Activated CD8-positive, alpha-beta memory T cell treated with anti-CD3 and anti-CD28 coated beads for 4 hours (primary cell): ENCODE measurements around the gene RAB27B.
A peak's percentile ranks its signal among the peaks of the same experiment; 100 is the strongest.
"Not testable (repeated sequence)": the region's sequence is repeated elsewhere in the genome, so short reads cannot be mapped to it uniquely, and the experiment has no call there.

Experiments
- DNase-seq, 2 donors: peaks; one replicate each; pipeline ENCODE4 v3.0.0-alpha.2; 2020; ENCODE audit warnings: low read depth in 2 of 2

RAB27B gene, protein sequence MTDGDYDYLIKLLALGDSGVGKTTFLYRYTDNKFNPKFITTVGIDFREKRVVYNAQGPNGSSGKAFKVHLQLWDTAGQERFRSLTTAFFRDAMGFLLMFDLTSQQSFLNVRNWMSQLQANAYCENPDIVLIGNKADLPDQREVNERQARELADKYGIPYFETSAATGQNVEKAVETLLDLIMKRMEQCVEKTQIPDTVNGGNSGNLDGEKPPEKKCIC

DNA sequence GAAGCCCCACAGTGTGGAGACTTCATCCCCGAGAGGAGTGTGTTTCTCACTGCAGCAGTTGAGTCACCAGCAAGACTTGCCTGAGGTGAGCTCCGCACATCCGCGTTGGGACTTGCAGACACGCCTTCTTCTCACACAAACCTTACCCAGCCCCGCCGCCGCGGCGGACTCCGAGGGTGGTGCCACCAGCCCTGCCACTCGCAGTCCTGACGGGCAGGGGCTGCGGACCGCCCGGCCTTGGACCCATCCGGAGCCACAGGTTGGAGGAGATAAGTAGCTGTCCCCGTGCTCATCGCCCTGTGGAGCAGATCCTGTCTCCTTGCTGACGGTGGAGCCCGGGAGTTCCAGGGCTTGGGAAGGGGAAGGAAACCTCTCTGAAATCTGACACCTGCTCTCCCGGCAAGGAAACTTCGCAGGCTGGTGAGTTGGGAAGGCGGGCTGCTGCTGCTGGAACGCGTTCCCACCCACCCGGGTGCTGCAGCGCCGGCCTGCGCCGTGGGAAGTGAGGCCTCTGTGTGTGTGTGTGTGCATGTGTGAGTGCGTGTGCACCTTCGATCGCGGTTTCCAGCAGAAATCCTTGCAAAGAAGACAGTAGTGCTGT is at the start of gene RAB27B:
TSS of gene RAB27B (plus strand) at position 197 of the 601 bp plus-strand sequence. CDS start 49,109 bp downstream, outside the sequence.
- peak; percentile 22 to 48 for DNase-seq

DNA sequence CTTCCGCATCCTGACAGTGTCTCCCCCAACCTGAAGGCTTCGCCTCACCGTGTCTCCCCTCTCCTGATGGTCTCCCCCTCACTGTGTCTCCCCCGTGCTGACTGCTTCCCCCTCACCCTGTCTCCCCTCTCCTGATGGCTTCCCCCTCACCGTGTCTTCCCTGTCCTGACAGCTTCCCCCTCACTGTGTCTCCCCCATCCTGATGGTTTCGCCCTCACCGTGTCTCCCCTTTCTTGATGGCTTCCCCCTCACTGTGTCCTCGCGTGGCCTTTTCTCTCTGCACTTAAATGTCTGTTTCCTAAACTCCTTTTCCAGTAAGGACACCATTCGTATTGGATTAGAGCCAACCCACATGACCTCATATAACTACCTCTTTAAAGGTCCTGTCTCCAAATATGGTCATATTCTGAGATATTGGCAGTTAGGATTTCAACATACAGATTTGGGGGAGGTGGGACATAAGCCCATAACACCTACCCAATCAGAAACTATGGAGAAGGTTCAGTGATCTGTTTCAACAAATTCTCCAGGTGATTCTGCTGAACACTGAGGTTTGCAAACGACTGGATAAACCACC is 47.9 kb upstream of the RAB27B start:
- no peak for DNase-seq

DNA sequence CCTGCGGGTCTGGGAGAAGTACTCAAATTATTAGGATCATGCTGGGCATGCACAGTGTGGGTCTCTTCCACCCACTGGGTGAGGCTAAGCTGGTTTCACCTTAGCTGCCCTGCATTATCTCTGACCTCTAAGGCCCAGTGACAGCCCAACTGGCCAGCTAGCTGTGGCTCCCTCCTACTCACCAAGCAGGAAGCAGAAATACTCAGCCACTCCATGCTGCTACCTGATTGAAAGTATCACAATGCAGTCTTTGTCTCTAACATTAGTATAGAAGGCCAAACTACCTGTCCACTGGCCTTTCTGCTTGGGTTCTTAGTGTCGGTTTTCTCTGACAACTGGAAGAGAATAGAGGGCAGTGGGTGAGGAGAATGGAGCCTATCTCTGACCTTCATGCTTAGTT is 47.3 kb upstream of the RAB27B start:
- DNase-seq, result no peak

DNA sequence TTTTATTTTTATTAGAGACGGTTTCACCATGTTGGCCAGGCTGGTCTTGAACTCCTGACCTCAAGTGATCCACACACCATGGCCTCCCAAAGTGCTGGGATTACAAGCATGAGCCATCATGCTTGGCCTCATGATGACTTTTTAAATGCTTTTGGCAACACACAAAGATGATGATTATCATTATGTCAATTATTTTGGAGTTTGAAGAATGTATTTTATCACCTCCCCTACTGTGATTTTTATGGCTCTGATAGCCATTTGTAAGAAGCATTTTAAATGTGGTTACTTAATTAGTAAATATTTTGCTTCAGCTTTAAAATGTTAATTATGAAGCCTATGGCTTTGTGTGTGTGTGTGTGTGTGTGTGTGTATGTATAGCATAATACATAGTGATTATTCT is 45.1 kb upstream of the RAB27B start:
- no peak for DNase-seq

DNA sequence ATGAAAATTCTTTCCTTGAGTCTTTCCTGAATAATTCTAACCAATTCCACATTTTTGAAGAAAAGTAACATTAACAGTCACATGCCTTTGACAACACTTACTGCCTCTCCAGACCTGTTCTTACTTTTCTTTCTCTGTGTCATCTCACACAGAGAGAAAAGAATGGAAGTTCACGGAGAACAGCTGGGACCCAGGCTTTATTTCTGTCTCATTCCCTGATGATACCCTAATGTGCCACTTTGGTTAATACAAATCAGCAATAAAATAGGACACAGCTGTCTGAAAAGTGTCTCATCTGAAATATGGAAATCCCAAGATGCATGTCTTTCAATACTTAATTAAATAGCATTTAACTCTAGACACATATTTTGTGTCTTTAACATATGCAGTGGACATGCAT is 42.1 kb upstream of the RAB27B start:
- DNase-seq, result no peak

DNA sequence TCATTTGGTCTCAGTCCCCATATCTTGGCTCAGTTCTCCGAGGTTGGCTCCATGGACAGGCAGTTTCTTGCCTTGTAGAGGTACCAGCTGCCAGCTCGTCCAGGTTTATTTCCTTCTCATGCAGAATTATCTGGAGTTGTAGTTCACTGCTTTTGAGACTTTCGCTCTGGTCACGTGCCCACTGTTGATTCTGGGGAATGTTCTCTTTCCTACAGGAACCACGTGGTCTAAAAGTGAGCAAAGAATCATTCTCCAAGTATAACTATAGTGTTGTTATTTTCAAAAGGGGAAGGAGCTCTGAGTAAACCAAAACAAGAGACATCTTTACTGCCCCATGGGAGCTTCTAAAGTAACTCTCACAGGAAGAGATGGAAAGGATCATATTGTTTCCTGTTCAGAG is 41.2 kb upstream of the RAB27B start:
- DNase-seq, result no peak

DNA sequence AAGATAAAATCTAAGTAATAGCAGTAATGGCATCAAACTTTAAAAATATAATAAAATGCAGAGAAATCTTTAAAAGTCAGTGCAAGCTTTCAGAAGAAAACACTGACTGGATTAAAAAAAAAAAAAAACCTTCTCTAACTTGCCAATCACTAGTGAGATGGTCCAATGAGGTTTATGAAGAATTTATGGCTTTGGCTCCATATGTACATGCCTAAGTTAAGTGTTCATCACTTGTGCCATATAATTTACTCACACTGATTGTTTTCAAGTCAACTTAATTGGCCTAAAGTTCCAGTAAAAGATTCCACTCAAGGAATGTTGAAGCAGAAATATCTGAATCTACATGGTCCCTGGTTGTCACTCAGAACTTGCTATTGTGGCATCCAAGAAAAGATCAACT is 40.7 kb upstream of the RAB27B start:
- DNase-seq, result no peak

DNA sequence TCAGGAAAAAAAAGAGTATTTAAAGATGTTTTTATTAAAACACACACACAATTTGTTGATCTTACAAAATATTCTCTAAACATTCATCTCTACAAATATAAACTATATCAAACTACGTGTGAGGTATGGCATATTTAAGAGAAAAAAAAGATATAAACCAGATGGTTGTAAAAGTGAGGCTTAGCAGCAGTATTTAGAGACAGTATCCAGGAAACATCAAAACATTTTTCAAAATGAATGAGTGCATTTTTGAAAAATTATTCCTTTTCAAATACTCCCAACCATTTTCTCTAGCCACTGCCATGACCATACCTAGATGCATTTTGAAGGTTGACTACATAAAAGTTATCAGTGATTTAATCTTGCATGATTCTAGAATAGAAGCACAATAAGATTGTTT is 38.2 kb upstream of the RAB27B start:
- DNase-seq, result no peak

DNA sequence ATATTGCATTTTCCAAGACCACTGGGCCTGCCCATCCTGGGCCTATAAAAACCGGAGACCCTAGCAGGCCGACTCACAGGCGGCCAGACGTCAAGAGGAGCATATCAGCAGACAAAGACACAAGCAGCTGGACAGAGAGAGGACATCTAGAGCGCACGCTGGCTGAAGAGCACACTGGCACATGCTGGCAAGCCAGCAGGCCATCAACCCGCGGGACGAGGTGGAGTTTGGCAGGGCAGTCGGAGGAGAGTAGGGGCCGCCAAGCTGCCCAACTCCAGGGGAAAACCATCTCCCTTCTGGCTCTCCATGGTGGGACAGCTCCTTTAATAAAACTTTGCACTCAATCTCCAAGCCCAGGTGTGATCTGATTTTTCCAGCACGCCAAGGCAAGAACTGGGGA is 36.6 kb upstream of the RAB27B start:
- no peak for DNase-seq

DNA sequence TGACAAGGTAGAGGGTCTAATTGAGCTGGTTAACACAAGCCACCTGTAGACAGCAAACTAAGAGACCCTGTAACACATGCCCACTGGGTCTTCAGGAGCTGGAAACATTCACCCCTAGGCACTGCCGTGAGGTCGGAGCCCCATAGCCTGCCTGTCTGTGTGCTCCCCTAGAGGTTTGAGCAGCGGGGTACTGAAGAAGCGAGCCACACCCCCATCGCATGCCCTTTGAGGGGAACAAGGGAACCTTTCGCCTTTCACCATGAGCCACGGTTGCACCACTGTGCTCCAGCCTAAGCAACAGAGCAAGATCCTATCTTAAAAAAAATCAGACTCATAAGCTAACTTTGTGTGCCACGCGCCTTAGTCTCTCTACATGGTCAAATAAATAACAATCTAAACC is 36.2 kb upstream of the RAB27B start:
- DNase-seq, result no peak

DNA sequence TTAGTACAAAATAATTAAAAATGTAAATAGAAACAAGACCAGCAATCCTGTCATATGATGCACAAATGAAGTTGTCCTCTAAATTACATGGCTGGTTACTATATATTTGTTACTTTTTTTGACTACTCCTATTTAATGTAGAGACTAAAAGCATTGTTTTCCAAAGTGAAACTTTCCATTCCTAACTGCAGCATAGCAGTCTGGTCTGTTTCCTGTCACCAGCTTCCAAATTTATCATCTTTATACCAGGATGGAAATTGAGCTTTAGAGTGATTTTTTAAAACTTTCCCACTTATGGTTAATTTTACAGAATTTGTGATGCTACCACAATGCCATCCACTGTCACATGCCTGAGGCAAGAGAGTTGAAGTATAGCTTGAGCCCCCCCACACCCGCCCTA is 33.5 kb upstream of the RAB27B start:
- no peak for DNase-seq

DNA sequence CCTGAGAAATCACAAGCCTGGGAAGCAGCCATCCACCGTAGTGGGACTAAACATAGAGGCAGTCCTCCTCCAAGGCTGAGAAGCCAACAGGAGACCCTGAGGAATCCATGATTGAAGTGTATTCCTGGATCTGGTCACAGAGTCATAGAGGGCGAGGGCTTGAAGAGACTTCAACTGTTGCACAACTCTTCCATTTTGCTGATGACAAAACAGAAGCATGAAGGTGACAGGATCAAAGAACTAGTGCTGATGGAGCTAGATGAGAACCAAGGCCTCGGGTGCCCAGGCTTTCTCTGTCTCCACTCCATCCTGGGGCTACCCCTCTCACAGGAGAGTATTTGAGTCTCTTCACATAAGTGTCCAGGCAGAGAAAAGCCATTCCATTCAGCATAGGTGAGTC is 30.1 kb upstream of the RAB27B start:
- DNase-seq, result no peak

DNA sequence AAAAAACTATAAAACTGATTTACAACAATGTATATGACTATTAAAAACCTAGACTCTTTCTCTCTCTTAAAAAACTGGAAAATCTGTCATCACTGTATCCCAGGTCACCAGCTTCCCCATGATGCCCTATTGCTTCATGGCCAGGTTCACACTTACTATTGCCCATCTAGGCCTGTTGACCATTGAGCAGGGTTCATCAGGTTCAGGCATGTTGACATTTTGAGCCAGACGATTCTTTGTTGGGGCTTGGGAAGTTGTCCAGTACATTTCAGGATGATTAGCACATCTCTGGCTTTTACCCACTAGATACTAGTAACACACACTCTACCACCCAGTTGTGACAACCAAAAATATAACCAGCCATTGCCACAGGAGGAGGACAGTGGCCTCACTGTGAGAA is 26.9 kb upstream of the RAB27B start:
- DNase-seq, result no peak

DNA sequence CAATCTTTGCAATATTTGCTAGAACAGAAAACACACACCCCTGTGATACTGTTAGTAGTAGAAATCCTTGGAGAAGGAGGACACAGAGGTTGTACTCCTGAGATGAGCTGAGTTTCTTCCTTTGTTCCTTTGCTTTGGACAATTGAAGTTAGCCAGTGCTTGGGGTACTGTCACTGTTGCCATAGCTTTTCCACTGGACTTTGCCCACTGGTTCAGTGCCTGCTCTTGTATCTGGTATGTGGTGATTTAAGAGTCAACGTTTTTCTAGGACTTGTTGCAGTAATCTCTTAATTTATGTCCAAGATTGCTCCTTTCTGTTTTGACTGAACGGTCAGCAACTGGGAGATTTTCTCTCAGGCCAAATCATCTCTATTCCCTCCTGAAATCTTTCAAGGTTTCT is 26.1 kb upstream of the RAB27B start:
- no peak for DNase-seq

DNA sequence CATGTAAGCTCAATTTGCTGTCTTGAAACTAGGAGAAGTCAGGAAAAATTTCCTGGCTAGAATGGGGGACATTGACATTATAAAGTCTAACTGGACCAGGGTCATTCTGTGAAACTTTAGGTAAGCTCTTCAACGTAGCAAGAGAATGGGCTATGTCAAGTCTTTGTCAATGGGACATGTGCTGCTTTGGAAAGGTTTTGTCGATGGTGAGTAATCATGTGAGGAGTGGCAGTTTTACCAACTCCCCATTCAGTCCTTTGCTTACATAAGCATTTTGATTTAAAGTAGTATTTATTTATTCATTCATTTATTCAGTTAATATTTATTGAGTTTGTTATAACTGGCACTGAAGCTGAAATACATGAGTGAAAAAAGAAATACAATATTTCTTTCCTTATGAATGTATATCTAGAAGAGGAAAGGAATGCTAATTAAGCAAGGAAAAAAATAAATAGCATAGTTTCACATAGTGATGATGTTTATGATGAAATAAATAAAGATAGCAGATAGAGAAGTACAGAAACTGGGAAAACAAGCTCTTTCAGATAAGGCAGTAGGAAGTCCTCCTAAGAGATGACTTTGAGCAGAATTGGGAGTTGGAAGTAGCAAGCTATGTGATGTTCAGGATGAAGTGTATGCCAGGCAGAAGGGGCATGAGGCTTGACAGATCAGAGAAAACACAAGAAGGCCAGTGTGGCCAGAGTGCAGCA is 25.4 kb upstream of the RAB27B start:
- DNase-seq, result no peak

DNA sequence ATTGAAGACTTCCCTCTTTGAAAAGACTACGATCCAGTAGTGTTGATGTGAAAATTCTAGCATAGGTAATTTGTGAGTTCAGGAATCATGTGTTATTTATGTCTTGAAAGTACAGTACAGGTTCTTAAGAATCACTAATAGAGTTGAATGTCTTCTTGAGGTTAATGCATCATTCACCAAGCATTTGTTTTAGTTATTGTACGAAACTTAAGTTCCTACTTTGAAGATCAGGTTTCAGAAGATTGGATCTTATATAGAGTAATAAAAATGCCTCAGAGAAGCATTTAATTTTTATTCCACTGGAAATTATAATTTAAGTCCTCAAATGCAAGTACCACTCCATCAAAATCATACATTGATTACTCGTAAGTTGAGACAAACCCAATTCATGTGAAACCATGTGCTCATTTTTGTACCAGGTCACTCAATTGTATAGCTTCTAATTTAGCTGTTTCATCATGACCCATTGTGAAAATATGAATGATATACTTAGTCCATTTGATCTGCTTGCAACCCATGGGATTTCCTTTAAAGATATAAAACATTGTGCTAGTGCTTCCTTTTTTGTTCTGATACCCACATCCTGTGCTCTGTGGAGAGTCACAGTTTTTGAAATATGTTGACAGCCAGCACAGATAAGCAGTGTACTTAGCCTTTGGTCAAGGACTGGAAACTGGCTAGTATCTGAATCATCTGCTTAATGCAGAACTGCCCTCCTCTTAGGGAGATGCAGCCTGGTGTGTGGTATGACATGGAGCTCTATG is 22.5 kb upstream of the RAB27B start:
- DNase-seq, result no peak

DNA sequence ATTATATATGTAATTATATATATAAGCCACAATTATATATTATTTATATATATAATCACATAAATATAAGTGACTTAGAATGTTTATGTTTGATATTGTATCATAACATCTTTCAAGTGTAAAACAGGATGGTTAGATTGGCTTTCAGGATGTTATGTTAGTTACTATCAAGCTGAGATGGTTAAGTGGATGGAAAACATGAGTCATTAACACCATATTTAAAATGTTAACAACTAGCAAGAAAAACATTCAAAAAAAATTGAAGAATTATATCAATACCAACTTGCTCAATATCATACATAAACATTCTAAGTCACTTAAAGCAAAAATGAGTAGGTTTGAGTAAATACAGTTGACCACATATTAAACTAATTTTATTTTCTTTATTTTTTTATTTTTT is 21.8 kb upstream of the RAB27B start:
- DNase-seq, result no peak

DNA sequence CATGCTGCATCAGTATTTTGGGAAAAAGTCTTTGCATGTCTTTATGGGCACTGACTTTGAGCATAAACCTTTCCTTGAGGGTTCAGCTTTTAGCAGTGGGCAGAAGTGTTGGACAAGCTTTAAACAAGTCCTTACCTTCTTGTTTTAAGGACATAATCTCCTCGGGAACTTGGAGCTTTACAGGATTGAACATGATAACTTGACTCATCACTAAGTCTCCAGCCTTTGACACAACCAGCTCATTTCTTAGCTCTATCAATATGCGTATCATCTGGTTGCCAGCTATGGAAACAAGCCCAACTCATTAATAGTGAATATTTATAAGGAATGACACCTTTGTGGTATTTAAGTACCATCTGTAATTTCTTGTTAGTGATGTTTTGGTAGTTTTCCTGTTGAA is 21.0 kb upstream of the RAB27B start:
- no peak for DNase-seq

DNA sequence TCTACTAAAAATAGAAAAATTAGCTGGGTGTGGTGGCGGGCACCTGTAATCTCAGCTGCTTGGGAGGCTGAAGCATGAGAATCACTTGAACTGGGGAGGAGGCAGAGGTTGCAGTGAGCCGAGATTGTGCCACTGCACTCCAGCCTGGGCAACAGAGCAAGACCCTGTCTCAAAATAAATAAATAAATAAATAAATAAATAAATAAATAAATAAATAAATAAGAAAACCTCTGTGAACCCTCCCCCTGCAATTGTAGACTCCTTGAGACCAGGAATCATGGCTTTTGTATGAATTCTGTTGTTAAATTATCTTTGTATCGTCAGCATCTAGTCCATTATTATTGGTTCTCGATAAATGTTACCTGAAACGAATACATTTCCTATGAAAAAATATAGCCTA is 17.6 kb upstream of the RAB27B start:
- DNase-seq, result not testable (repeated sequence)

DNA sequence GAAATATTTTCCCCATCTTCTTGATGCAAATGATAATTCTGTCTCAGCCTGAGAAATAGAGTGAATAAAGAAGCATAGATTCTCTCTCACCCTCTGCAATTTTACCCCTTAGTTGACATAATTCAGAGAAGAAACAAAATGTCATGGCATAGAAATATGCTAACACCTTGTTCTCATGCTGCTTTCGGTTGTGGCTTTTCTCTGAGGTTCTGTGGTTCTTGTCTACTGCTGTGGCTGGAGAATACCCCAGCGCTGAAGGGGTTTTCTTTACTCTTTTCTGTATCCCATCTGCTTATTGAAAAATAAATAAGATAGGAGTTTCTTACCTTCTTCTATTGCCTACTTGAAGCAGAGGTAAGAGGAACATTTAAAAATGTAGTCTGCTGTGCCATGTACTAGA is 15.4 kb upstream of the RAB27B start:
- no peak for DNase-seq

DNA sequence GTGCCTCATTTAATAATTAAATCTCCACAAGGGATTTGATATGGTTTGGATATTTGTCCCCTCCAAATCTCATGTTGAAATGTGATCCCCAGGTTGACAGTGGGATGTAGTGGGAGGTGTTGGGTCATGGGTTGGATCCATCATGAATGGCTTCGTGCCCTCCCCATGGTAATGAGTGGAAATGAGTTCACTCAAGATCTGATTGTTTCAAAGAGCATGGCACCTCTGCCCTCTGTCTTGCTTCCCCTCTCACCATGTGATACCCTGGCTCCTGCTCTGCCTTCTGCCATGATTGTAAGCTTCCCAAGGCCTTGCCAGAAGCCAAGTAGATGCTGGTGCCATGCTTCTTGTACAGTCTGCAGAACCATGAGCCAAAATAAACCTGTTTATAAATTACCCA is 15.0 kb upstream of the RAB27B start:
- DNase-seq, result no peak

DNA sequence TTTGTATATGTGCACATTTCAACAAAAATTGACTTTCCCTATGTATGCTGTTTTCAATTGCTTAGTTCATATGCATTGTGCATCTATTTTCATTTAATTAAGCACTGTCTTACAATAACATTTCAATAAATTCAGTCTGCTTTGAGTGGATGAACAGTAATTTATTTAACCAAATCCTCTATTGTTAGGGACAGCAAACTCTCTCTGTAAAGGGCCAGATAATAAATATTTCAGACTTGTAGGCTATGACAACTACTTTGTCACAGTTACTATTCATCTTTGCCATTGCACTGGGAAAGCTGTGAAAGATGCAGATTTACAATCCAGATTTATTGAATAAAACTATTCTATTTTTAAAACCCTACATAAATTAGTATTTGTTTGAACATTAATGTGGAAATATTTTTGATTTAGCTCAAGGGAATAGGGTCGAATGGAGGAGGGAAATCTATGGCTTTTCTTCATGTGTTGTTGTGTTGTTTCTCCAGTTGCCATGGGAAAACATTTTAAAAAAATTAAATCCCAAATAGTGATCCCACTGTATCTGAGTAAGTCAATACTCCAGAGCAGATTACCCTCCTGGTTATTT is 14.2 kb upstream of the RAB27B start:
- no peak for DNase-seq
